Activated CD4-positive, CD25-positive, alpha-beta regulatory T cell treated with anti-CD3 and anti-CD28 coated beads, Interleukin-2, amount 50 U/mL, for 72 hours (primary cell): ENCODE data around the gene EXOSC5.
"Not testable (repeated sequence)": the region's sequence is repeated elsewhere in the genome, so short reads cannot be mapped to it uniquely, and the experiment has no call there.

Experiments used
- DNase-seq: peaks from one replicate; pipeline ENCODE4 v3.0.0; 2021

EXOSC5 gene

DNA sequence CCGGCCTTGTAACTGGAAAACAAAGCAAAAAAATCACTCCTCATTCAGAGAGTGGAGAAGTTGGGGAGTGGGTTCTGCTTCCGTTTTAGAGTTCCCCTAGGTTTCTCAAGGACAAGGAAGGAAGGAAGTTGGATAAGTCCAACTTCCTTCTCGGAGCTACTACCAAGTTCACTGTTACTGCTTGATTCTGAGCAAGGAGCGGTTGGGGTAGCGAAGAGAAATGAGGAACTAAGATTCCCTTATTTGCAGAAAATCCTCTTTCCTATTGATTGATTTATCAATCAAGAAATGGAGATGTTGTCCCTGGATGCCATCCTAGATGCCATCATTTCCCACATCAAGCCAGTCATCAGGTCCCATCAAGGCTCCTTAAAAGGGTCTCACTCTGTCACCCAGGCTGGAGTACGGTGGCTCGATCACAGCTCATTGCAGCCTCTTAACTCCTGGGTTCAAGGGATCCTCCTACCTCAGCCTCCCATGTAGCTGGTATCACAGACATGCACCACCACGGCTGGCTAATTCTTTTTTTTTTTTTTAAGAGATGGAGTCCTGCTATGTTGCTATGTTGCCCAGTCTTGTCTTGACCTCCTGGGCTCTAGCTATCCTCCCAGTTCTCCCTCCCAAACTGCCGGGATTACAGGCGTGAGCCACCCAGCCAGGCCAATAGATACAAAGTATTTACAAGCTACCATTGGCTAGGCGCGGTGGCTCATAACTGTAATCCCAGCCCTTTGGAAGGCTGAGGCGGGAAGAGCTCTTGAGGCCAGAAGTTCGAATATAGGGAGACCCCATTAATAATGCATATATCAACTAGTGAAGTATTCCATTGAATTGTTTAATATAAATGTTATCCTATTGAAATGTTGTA, 32.4 kb downstream of the EXOSC5 start:
- DNase-seq: no peak

DNA sequence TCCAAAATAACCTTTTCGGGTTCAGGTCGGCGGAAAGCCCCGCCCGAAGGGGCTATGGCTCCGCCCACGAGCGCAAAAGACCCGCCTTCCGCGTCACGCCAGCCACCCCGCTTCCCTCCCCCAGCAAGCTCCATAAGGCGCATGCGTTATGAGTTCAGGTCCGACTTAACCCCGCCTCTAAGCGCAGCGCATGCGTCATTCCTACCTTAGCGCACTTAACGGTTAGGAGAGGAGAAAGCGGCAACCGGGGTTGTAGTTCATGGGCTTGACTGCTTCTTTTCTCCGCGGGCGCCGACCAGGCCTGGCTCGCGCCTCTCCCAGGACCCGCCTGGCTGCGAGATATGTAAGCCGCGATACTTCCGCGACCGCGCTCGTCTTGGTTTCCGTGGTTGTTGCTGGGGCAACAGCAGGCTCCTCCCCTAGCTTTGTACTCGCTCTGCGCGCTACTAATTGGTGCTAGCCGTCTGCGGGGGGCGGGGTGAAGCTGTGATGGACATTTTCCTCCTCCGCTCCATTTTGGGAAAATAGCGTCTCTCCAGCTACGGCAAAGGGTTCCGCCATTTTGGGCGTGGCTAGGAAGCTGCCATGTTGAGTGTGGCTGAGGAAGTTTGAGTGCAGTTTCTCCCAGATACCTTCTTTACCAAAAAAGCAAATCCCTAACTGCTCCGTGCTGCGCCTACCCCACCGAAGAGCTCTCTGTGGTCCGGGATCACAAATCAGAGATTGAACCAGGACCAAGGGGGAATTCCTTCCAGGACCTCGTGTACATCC, 33.2 kb downstream of the EXOSC5 start, which contains the start of gene B9D2:
B9D2 (minus strand) TSS at position 397 of the 771 bp plus-strand sequence. CDS start 630 bp downstream, outside the sequence.
- DNase-seq: peak; percentile 97

DNA sequence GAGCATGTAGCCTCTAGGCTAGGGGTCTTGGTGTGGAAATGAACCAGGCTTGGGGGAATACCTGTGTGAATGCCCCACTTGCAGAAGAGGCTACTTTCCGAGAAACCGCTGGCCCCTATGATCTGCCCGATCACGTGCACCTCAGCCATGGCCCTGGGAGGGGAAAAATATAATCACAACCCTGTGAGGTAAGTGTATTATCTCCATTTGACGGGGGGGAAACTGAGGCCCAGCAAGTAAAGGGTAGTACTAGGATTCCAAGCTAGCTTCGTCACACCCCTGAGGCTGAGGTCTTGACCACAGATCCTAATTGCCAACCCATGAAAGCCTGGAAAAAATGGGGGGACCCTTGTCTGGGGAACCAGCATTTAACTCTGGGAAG, 33.8 kb downstream of the EXOSC5 start:
- DNase-seq: no peak

DNA sequence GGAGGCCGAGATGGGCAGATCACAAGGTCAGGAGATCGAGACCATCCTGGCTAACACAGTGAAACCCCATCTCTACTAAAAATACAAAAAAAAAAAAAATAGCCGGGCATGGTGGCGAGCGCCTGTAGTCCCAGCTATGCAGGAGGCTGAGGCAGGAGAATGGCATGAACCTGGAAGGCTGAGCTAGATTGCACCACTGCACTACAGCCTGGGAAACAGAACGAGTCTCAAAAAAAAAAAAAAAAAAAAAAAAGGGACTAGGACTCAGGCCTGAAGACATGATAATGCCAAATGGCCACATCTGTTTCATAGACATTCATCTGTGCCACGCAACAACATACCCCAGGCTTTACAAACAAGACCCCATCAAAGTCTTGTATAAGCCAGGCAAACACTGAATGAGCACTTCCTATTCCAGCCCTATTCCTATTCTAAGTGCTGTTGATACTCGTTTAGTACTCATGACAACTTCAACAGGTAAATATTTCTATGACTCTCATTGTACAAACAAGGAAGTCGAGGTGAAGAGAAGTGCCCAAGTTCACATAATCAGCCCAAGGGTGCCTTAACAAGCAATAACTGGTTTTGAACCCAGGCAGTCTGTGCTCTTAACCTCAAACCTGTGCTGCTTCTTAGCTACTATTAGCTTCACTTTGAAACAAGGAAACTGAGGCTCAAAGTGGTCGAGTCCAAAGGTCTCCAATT, 34.9 kb downstream of the EXOSC5 start:
- DNase-seq: no peak

DNA sequence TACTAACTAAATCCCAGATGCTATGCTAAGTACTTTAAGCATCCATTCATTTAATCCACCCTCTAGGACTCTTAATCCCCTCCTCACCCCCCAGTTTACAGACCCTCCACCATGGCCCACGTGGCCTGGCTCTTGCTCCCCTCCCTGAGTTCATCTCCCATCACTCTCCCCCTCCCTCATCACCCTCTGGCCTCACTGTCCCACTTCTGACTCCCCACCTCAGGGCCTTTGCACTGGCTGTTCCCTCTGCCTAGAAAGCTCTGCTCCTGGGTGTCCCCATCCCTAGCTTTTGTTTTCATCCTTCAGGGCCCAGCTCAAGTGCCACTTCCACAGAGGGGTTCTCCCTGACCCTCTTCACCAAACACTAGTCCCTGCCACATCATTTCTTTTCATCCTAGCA, 37.4 kb downstream of the EXOSC5 start:
- no peak for DNase-seq

DNA sequence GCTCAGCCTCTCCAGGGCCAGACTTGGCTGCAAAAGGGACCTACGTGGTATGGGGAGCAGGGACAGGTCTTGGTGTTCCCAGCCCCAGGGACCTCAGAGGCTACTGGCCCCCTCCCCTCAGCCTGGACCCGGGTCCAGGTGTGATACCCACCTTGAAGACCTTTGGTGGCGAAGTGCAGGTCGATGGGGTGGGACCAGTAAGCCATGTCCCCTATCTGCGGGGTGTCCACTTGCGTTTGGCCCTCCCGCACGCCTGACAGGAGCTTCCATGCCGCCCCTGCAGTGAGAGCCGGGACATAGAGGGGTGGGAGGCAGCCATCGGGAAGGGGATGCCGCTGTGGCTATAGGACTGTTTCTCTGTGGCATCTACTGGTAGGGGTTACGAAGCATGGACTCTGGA, 39.4 kb downstream of the EXOSC5 start:
- no peak for DNase-seq

DNA sequence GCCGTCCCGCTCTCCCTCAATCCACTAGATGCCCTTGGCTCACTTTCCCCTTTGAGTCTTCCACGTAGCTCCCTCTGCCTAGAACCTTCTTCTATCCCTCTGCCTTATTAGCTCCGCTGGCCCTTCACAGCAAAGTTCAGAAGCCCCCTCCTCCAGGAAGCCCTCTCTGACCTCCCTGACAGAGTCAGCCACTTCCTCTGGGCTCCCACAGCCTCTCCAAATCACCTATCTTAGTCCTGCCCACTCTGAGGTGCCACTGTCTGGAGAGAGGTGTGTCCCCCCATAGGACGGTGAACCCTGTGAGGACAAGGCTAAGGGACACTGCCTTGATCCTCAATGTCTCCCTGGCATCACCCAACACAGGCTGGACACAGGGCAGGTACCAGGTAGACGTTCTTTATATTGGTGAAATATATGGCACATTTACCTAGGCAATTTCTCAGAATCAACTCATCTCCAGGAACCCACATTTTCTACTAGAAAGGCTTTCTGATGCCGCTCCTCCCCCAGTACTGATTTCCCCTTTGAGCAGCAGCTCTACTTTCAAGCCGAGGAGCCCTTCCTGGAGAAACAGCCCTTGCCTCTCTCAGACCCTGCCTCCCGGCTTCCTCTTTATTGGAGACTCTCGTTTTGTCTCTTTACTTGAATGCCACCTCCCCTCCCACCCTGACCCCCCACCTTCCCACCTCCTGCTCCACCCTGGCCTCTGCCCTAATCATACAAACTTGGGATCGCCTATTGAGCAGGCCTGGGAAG, 40.0 kb downstream of the EXOSC5 start:
- no peak for DNase-seq

DNA sequence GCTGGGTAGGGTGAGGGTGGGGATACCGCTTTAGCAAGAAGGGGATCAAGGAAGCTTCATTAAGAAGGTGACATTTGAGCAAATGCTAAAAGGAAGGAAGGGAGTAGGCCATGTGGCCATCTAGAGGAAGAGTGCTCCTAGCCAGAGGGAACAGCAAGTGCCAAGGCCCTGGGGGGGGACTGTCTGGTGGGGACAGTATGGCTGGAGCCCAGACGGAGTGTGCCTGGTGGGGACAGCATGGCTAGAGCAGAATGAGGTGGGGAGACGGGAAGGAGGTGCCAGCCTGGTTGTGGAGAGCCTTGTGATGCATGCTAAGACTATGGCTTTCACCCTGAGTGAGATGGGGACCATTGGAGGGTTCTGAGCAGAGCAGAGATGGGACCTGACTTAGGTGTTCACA, 41.4 kb downstream of the EXOSC5 start:
- DNase-seq: no peak

DNA sequence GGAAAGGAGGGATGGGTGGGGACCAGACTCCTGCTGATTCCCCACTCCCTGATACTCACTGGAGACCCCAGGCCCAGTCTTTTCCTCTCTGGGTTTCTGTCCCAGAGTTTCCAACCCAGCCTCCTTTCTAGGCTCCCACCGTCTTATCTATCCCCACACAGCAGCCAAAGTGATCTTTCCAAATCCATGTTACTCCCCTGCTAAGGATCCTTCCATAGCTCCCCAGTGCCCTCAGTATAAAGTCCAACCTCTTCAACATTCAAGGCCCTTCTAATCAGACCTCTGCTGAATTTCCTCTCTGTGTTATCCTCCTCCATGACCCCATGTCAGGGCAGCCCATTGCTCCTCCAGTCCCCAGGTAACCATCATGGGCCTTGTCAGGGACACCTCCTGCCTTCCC, 42.1 kb downstream of the EXOSC5 start:
- DNase-seq: no peak

DNA sequence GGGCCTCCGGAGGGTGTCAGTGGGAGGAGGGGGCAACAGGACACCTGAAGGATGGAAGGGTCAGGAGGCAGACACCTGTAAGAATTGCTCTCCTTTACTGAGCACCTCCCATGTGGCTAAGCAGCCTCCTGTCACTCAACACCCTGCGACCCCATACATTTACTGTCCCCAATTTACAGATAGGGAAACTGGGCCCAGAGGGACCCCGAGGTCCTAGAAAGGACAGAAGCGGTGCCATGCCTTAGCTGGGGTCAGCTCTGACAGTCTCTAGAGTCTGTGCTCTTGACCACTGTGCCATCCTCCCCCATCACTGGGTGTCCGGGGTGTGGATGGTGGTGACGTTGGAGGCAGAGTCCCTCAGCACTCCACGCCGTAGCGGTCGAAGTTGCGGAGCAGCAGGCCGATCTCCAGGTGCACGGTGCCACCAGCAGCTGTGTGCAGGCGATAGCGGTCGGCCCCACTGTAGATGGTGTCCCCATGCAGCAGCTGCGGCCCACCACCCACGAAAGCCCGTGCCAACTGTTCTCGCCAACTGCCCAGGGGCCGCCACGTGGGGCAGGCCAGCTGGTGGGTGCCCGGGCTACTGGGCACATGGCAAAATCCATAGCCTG, 42.7 kb downstream of the EXOSC5 start:
- DNase-seq: no peak

DNA sequence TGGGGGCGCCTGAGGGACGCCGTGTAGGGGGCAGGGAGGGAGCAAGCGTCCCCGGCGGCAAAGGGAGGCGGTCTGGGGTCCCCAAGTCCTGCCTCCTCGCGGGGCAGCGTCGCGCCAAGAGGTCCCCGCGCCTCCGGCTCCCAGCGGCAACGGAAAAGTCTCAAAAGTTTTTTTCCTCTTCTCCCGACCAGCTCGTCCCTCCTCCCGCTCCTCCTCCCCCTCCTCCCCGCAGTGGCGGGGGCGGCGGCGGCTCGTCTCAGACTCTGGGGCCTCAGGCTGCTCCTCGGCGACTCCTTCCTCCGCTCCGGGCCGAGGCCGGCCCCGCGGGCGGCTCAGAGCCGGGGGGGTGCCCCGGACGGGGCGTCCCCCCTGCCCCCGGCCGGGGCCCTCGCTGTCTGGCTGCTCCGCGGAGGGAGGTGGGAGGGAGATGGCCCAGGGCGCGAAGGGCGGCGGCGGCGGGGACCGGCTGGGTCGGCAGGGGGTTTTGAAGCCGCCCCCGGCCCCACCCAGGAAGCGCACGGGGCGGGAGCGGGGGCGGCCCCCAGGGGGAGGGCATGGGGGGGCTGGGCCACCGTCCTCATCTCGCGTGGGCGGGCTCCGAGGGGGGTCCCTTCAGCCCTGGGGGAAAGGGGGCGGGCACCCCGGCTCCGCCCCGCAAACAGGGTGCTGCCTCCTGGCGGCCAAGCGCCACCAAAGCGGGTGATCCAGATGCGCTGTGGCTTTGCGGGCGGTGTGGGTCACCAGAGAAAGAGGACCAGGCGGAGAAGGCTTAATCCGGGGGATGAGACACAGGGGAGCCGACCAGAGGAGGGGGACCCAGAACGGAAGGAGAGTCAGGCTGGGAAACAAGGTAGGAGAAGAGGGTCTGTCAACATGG, 43.5 kb downstream of the EXOSC5 start, which contains the start of gene TGFB1:
TGFB1 (minus strand) TSS at position 457 of the 877 bp plus-strand sequence. CDS start 878 bp downstream, outside the sequence.
- peak; percentile 89 for DNase-seq

DNA sequence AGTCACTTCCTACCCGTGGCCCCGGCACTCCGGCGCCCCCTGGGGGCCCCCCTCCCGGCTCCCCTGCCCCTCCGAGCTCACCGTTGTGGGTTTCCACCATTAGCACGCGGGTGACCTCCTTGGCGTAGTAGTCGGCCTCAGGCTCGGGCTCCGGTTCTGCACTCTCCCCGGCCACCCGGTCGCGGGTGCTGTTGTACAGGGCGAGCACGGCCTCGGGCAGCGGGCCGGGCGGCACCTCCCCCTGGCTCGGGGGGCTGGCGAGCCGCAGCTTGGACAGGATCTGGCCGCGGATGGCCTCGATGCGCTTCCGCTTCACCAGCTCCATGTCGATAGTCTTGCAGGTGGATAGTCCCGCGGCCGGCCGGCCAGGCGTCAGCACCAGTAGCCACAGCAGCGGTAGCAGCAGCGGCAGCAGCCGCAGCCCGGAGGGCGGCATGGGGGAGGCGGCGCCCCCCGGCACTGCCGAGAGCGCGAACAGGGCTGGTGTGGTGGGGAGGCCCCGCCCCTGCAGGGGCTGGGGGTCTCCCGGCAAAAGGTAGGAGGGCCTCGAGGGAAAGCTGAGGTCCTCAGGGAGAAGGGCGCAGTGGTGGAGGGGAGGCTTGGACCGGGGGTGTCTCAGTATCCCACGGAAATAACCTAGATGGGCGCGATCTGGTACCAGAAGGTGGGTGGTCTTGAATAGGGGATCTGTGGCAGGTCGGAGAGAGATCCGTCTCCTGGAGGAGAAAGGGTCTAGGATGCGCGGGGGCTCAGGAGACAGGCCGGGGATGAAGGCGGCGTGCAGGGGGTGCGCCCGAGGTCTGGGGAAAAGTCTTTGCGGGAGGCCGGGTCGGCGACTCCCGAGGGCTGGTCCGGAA, 44.3 kb downstream of the EXOSC5 start:
- peak; percentile 78 for DNase-seq

DNA sequence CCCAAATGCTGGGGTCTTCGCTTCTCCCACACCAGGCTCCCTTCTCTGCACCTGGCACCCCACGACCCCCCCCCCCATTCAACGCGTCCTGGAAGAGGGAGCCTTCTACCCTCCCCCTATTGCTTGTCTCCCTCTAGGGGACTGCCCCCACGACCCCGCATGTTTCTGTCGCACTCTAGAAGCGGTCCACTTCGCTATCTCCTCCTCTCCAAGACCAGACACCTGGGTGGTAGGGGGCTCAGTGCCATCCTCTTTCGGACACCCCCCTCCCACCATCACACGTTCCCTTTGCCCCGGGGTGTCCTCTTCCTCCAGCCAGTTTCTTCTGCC, 44.9 kb downstream of the EXOSC5 start:
- DNase-seq: no peak

DNA sequence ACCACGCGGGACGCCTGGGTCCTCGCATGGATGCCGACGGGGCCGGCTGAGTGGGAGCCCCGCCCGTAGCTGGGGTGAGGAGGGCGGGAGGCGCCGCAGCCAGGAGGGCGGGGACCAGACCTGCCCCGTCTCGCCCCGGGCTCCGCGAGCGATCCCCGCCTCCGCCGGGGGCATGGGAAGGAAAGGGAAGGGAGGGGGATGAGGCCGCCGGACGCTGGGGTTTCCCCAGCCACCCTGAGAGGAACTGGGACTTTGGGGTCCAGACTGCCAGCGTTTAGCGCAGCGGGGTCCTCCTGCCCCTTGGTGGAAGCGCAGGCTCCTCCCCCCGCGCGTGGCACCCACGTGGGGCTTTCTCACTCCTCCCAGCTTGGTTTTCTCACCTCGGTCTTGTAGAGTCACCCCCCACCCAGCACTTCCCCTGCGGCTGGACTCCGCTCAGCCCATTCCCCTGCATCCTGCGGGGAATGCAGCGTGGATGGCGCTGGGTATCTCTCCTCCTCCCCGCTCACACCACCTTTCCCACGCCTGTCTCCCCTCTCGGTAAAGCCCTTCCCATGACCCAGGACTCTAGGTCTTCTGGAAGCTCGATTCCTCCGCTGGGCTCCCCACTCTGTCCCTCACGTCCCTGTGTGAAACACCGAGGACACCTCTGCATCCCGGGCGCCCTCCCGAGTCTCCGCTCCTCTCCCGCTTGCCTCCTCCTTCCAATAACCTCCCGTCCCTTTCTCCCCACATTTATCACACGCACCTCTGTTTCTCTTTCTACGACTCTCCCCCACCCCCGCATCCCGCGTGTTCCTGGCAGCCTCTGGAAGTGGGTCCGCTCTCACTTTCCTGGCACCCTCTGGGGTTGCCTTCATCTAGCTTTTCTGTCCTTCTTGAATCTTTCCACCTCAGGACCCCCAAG, 45.6 kb downstream of the EXOSC5 start:
- DNase-seq: peak; percentile 82

DNA sequence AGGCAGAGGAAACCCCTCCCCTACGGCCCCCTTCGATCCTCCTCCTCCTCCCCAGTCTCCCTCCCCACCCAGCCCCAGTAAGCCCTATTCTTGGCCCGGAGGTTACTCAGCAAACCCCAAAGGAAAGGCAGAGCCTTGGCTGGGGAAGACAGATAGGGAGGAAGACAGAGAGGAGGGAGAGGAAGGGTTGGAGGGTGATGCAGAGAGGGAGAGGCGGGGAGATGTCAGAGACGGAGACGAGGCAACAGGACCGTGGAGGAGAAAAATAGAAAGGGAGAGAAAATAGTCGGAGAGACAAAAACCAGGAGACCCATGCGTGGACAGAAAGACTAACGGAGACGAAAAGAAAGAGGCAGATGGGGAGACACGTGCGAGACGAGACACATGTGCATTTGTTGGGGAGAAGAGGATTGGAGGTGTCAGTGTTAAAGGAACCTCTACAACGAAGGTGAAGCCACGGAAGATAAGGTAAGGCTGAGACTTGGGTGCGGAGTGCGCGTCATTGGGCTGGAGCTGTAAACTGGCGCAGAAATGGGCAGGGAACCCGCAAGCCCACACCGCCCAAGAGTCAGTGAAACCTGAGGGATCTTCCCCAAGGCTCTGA, 46.3 kb downstream of the EXOSC5 start:
- no peak for DNase-seq

DNA sequence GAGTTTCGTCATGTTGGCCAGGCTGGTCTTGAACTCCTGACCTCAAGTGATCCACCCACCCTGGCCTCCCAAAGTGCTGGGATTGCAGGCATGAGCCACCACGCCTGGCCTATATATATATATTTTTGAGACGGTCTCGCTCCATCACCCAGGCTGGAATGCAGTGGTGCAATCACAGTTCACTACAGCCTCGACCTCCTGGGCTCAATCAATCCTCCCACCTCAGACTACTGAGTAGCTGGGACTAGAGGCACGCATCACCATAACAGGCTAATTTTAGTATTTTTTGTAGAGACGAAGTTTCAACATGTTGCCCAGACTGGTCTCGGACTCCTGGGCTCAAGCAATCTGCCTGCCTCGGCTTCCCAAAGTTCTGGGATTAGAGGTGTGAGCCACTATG, 50.2 kb downstream of the EXOSC5 start:
- not testable (repeated sequence) for DNase-seq

DNA sequence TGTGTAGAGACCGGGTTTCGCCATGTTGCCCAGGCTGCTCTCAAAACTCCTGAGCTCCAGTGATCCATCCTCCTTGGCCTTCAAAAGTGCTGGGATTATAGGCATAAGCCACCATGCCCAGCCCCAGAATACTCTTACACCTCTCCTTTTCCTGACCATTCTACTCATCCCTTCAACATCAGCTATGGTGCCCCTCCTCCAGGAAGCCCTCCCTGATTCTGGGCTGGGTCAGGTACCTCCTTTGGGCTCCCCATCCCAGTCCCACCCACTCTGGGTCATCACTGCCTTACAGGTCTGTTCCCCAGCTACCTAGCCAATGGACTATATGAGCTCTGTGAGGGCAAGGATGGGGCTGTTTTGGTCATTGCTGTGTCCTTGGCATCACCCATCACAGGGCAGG, 53.0 kb downstream of the EXOSC5 start:
- no peak for DNase-seq

DNA sequence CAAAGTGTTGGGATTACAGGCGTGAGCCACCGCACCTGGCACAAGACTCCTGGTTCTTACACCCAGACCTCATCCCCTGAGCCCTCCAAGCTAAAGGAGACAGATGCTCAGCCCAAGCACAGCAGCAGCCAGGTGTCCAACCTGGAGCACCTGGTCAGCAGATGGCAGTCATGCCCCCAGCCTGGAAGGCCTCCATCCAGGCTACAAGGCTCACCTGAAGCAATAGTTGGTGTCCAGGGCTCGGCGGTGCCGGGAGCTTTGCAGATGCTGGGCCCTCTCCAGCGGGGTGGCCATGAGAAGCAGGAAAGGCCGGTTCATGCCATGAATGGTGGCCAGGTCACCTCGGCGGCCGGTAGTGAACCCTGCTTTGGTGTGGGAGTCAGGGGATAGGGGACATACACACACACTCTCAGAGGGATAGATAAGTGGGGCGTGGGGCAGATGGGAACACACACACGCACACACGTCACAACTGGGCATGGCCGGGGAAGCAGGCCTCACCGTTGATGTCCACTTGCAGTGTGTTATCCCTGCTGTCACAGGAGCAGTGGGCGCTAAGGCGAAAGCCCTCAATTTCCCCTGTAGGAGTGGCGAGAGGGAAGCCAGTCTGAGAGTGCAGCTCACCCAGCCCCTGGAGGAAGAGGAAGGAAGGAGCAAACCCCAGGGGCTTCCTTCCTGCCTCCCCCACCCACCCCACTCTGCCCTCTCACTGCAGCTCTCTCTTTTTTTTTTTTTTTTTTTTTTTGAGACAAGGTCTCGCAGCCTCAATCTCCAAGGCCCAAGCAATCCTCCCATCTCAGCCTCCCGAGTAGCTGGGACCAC, 55.3 kb downstream of the EXOSC5 start:
- DNase-seq: no peak
